ENCODE data around the gene PCDH9. TPM values are rescaled to one million over a fixed set of nuclear protein-coding genes. Genes with fewer than 3 reads are reported as not detected.
"Not testable (repeated sequence)": the region's sequence is repeated elsewhere in the genome, so short reads cannot be mapped to it uniquely, and the experiment has no call there.

Gene PCDH9
- total and polyA plus RNA-seq, 12 donors: 2.9 to 32.0 (median 15.4) TPM

DNA sequence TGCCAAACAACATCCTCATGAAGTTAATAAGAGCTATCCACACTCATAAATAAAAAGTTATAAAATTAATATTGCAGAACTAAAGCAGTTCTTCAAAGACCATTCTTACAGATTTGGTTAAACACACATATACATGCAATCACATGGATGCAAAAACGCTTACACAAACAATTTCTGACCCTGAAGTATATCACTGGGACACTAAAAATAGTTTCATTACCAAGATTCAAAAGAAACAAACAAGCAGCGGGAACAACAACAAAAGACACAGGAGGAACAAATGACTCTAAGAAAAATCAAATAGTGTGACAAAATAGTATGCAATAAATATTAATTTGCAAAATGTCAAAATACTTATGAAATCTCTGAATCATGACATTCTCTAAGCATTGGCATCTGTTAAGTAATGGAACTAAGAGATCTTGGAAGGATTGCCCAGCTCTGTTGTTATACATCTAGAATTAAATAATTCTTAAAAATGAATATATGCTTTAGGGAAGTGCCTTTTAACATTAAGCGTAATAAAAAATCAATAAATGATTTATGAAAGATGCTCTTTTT lies 132.2 kb downstream of the PCDH9 start:
- intact Hi-C loops (cut with DNase I): loop anchor here in 1 of 10 donors (10.0 kb wide), 1 partner anchor 1153 kb away; no protein-coding TSS in a partner anchor
- 76% methylated on average over 3 of the region's 3 CpGs for WGBS, 2 donors
- peaks cover 0 to 22% (median 0%) of the 10 kb centered on the region in 9 donors for H3K4me1 ChIP-seq
- H3K36me3 ChIP-seq: no peaks in the 10 kb centered on the region
- no peak overlapping the region for H3K27ac ChIP-seq
- H3K27me3 ChIP-seq: no peaks in the 10 kb centered on the region
- no peaks in the 10 kb centered on the region for H3K9me3 ChIP-seq
- H3K4me3 ChIP-seq: no peak overlapping the region
- no peak for ATAC-seq
- DNase-seq: no peak
- no peak for TF ChIP-seq CTCF (IDR thresholded peaks at IDR 0.05)

DNA sequence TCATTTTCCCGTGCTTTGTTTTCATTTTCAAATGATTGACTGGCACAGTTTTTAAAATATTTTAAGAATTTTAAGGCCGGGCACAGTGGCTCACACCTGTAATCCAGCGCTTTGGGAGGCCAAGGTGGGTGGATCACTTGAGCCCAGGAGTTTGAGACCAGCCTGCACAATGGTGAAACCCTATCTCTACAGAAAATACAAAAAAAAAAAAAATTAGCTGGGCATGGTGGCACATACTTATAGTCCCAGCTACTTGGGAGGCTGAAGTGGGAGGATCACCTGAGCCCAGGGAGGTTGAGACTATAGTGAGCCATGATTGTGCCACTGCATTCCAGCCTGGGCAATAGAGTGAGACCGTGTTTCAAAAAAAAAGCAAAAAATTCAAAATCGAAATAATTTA lies 133.2 kb downstream of the PCDH9 start:
- WGBS, 2 donors: 93 to 95% methylated on average over 5 of the region's 5 CpGs
- DNase-seq, H3K36me3 ChIP-seq, H3K27me3 ChIP-seq, ATAC-seq, H3K27ac ChIP-seq, H3K4me3 ChIP-seq, H3K9me3 ChIP-seq: not testable (repeated sequence)
- peaks cover 0 to 19% (median 0%) of the 10 kb centered on the region in 9 donors for H3K4me1 ChIP-seq
- intact Hi-C loops (cut with DNase I): loop anchor here in 1 of 10 donors (10.0 kb wide), 1 partner anchor 1152 kb away; no protein-coding TSS in a partner anchor

DNA sequence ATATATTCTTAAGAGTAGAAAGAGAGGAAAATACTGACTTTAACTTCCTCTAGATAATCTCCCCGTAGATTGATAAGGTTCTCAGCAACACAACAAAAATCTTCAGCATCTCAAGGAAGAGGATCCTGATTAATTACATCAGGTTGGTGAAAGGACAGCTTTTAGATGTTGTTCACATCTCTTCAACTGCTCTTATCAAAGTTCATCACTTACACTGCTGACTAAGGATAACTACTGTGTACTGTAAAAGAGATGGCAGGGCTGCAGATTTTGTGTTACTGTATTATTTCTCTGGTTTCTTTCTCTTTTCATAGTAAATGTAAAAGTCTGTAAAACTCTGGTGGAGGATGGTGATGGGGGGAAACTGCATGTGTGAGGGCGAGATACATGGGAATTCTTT lies 133.7 kb downstream of the PCDH9 start:
- Histone ChIP-seq H3K4me1 (peaks cover 0 to 22% (median 0%) of the 10 kb centered on the region in 9 donors), H3K27ac (no peak overlapping the region), H3K9me3 (no peaks in the 10 kb centered on the region), H3K4me3 (no peak overlapping the region), H3K27me3 (no peaks in the 10 kb centered on the region), H3K36me3 (no peaks in the 10 kb centered on the region)
- DNase-seq: no peak
- WGBS, 2 donors: 91 to 96% methylated on average over 2 of the region's 2 CpGs
- intact Hi-C loops (cut with DNase I): loop anchor here in 1 of 10 donors (10.0 kb wide), 1 partner anchor 1152 kb away; no protein-coding TSS in a partner anchor
- no peak for ATAC-seq
- TF ChIP-seq CTCF (IDR thresholded peaks at IDR 0.05): no peak

DNA sequence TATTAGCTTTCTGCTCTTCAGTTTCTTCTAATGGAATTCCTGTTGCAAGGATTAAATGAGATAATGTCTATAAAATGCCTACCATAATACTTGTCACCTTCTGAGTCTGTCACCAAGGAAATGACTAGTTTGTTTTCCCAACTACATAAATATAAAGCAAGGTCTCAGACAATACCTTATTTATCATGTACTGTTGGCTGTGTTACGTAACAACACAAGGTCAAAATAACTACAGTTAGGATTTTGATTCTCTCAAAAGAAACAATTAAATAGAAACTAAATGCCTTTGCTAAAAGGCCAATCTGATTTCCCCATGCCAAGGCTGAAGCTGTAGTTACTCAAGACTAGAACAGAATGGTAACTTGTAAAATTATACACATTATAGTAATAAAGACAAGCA lies 134.5 kb downstream of the PCDH9 start:
- intact Hi-C loops (cut with DNase I): loop anchor here in 1 of 10 donors (10.0 kb wide), 1 partner anchor 1151 kb away; no protein-coding TSS in a partner anchor
- DNase-seq (no peak), ATAC-seq (peak in 1 of 8 donors; percentile 35)
- Histone ChIP-seq H3K4me3 (no peak overlapping the region), H3K36me3 (no peaks in the 10 kb centered on the region), H3K27me3 (no peaks in the 10 kb centered on the region), H3K27ac (no peak overlapping the region), H3K9me3 (no peaks in the 10 kb centered on the region), H3K4me1 (peaks cover 0 to 23% (median 0%) of the 10 kb centered on the region in 9 donors)
- WGBS, 2 donors: 32 to 41% methylated on average over 1 of the region's 1 CpG
- no peak for TF ChIP-seq CTCF (IDR thresholded peaks at IDR 0.05)

DNA sequence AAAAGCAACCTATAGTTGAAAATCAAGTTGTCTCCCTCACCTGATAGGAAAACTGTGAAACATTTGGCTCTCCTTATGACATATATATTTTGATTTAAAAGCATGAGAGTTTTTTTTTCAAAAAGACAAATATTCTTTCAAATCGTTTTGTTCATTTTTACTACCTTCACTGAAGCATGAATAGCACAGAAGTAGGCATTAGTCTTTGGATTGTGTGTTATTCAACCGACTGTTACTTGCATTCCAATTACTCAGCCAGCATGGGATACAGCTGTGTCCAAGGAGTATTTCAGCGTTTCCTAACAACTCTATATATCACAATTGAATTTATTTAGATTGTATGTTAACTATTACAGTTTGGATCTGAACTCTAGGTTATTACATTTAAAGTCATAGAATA lies 135.2 kb downstream of the PCDH9 start:
- peaks cover 0 to 21% (median 0%) of the 10 kb centered on the region in 9 donors for H3K4me1 ChIP-seq
- H3K9me3 ChIP-seq: no peaks in the 10 kb centered on the region
- no peak for DNase-seq
- no peaks in the 10 kb centered on the region for H3K36me3 ChIP-seq
- H3K4me3 ChIP-seq: no peak overlapping the region
- no peak overlapping the region for H3K27ac ChIP-seq
- ATAC-seq: no peak
- TF ChIP-seq CTCF (IDR thresholded peaks at IDR 0.05): no peak
- no peaks in the 10 kb centered on the region for H3K27me3 ChIP-seq
- WGBS, 2 donors: 78% methylated on average over 3 of the region's 3 CpGs
- intact Hi-C loops (cut with DNase I): loop anchor here in 2 of 10 donors (5.0 to 10.0 kb wide), 2 partner anchors 37 to 1150 kb away; no protein-coding TSS in a partner anchor
